ENCODE results near the gene AXIN1.
A peak's percentile ranks its signal among the peaks of the same experiment; 100 is the strongest.
"Not testable (repeated sequence)": the region's sequence is repeated elsewhere in the genome, so short reads cannot be mapped to it uniquely, and the experiment has no call there.

Gene AXIN1

DNA sequence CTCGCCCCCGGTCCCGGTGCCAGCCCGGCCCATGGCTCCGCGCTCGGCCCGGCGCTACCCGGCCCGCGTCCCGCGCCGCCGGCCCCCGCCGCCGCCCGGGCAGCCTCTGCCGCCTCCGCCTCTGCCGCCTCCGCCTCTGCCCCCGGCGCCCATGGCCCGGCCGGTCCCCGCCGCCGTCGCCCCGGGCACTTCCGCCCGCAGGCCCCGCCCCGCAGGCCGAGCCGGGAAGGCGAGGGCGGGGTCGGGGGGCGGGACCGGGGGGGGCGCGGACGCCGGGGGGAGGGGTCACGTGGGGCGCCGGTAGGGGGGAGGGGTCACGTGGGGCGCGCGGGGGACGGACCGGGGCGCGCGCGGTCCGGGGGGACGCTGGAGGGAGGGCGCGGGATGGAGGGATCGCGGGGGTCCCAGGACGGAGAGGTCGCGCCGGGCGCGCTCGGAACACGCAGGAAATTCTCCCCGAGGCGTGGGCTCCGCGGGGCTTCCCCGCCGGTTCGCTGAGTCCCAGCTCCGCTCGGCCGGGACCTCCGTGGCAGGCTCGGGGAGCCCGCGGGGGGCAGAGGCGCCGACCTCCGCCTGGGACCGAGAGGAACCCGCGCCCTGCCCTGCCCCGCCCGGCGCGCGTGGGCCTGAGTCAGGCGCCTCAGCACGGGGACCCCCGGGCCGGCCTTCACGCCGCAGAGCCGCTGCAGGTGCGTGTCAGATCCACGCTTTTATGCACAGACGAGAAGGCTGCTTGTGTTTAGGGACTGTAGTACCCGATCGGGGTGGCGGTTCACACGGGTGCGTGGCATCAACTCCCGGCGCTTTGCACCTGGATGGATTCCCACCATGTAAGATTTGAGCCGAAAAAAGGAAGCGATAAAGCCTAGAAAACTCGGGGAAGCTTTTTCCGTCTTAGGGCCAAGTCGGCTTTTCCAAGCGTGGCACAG lies 29.5 kb upstream of the AXIN1 start, which contains the start of gene PGAP6:
Gene PGAP6, minus strand, starts transcription at position 190 of the 929 bp plus-strand sequence. Its CDS starts 157 bp downstream, at position 33.
- DNase-seq, result peak; percentile 69

DNA sequence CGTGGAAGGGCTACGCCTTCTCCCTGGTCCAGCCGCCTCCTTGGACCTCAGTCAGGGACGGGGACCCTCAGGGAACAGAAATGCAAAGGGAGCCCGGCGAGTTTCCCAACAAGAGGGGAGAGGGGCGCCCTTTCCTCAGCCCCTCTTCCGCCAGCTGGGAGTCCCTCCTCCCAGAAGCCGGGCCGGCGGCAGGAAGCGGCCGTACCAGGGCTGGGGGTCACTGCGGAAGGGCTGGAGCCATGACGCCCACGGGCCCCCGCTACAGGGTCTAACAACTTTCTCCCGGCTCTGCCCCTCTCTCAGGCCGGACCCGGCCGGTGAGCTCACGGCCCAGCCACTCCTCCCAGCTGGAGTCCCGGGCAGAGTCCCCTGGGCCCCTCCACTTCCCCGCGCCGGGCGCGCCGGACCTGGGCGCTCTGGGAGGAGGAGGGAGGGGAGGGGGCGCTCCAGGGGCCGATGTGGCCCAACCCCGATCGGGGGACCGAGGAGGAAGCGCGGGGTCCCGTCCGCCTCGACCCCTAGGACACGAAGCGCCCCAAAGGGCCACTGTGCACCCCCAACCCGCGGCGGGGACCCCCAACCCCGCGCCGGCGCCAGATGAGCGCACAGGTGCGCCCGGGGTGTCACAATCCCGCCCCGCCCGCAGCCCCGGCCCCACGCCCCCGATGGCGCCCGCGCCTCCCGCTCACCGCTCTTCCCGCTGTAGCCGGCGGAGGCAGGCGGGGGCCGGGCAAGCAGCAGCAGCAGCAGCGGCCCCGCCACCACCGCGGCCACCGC lies 28.7 kb upstream of the AXIN1 start:
- DNase-seq, result peak; percentile 20

DNA sequence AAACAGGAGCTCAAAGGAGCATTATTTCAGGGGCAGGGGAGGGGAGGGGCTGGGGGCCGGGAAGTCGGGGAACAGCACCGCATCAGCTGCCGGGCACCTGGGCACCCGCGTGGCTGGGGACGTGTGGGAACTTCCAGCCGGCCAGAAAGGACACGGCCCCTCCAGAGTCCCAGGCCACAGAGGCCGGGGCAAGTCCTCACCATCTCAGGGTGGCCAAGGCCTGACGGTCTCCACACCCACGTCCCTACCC lies 28.2 kb upstream of the AXIN1 start:
- no peak for DNase-seq

DNA sequence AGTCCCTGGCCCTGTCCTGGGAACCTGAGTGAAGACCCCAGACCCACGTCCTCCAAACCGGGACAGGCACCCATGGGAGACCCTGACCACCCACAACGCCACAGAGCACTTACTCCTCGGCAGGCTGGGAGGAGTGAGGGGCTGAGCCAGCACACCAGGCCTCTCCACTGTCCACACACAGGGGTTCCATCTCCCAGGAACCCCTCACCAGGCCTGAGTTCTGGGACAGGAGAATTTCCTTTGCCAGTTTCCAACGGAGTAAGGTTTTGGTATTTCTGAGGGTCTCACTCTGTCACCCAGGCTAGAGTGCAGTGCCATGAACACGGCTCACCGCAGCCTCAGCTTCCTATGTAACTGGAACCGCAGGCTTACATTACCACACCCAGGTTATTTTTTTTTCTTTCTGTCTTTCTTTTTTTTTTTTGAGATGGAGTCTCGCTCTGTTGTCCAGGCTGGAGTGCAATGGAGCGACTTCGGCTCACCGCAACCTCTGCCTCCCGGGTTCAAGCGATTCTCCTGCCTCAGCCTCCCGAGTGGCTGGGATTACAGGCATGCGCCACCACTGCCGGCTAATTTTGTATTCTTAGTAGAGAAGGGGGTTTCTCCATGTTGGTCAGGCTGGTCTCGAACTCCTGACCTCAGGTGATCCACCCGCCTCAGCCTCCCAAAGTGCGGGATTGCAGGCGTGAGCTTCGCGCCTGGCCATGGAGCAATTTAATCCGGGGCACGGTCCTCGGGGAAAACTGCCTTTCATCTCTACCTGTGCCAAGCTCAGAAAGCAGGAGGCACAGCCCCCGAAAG lies 27.6 kb upstream of the AXIN1 start:
- DNase-seq, result no peak

DNA sequence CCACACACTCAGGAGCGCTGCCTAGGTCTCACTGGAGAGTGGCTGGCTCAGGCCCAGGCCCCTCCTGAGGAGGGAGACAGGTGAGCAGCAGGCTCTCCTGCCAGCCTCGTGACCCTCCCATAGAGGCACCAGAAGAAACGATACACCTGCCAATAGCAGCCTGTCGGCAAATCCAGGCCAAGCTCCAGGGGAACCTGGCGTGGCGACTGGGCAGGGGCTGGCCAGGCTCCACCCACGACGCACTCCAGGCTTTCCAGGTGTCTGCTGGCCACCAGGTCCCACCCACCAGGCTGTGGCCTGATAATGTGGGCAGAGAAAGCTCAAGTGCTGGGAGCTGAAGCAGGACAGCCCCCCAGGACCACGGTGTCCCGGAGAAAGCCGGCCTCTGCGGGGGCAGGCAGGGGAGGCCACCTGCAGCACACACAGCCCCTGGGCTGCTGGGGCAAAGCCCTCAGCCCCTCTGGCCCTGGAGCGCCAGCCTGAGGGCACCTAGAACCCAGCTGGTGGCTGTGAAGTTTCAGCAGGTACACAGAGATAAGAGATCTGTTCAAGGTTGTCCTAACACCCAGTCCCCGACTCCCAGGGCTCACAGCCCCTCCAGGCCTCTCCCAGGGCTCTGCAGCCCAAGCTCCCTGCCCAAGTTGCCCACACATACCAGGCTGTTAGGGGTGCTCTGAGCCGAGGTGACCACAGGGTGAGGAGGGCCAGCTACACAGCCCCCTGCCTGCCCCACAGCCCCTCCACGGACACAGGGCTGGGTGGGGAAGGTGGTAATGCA lies 26.8 kb upstream of the AXIN1 start:
- DNase-seq, result no peak

DNA sequence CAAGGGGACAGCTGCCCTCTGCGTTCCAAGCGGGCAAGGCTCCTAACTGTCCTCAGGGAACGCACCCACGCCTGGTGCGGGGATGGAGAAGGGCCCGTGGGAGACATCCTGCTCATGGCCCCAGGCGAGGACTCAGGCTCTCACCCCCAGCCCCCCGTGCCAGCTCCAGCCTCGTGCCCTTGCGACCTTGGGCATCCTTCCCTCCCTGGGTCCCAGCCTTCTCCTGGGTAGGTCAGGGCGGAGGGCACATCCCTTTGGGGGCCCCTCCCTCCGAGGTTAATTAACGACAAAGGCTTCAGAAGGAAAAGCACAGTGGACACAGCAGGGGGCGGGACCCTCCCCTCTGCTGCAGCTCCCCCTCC lies 26.3 kb upstream of the AXIN1 start:
- no peak for DNase-seq

DNA sequence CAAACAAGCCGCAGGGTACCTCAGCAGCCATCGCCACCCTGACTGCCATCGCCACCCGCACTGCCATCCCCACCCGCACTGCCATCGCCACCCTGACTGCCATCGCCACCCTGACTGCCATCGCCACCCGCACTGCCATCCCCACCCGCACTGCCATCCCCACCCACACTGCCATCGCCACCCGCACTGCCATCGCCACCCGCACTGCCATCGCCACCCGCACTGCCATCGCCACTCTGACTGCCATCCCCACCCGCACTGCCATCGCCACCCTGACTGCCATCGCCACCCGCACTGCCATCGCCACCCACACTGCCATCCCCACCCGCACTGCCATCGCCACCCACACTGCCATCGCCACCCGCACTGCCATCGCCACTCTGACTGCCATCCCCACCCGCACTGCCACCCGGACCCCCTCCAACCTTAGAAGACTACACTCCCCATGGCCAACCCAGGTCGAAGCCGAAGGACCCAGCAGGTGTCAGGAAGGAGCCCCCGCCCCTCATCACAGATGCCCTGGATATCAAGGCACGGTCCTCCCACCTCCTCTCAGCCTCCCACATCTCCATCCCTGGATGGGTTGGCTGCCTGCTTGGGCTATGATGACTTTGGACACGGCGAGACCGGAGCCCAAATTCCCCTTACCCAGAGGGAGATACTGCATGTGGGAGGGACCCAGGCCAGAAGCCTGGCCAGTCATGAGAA lies 25.7 kb upstream of the AXIN1 start:
- DNase-seq, result not testable (repeated sequence)

DNA sequence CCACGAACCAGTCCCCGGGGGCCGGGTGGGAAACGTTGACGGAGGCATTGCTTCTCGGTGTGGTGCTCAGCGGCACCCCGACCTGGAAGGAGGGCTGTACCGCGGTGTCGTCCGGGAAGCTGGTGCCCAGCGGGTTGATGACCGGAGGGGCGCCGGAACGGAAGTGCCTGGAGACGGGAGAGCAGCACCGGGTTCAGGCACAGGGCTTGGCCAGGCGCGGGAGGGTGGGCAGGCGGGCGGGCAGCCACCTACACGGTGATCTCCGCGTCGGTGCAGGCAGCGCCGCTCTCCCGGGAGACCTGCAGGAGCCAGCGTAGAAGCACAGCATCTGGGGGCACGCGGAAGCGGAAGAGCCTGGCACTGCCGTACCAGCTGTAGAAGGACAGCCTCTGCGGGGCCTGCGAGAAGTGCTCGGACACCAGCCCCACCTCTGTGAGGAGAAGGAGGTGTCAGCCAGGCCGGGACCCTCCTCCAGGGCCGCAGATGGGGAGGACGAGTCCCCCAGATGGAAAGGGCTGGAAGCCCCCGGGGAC lies 25.0 kb upstream of the AXIN1 start:
- DNase-seq, result no peak

DNA sequence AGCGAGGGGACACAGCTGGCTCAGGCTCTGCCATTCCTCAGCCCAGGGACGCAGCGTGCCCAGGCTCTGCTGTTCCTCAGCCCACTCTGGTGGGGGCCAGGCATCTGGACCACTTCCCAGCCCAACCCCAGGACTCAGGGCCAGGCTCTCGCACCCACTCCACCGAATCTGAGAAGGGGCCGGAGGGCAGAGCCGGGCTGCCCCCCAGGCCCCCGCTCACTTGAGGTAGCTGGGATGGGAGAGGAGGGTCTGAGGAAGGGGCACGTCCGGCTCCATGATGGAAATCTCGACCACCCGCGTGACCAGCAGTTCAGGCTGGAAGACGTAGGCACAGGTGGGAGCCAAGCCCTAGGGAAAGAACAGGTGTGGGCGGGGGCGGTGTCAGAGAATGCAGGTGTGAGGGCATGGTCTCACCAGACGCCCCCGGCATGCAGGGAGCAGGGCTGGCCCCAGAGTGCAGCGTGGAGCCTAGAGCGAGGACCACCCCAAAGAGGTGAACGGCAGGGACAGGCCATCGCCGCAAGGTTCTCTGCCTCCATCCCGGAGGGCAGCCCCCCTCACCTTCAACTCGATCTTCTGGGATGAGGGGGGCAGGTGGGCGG lies 24.4 kb upstream of the AXIN1 start:
- no peak for DNase-seq

DNA sequence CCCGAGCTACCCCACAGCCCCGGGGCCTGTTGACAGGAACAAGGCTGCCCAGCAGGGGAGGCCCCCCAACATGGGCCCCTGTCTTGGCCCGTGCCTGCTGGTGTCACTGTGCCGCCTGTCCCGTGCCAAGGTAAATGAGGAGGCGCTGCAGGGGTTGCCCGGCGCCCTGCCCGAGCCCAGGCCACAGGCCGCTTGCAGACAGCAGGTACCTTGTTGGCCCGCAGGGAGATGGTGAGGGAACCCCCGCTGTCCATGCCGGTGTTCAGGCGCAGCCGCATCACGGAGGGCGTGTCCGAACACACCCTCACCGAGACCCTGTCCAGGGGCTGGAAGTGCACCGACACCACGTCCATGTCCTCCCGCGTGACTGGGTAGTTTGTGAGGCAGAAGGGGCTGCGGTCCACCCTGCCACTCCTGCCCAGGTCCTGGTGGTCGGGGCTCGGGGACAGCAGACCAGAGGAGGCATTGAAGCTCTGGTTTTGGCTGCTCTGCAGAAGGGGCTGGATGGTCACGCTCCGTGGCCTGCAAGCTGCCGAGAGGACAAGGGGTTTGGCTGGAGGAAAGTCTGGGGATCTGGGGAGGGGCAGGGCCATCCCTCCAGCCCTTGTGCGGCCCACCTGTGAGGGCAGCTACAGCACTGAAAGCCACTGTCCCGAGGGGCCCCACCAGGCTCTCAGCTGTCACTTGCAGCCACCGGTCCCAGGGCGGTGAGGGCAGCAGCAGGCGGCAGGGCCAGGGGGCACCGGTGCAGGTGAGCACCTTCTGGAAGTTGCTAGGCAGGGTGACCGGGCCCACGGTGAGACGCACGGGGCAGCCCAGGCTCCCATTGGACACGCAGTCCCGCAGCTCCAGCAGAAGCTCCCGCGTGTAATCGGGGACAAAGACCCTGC lies 23.6 kb upstream of the AXIN1 start:
- no peak for DNase-seq

DNA sequence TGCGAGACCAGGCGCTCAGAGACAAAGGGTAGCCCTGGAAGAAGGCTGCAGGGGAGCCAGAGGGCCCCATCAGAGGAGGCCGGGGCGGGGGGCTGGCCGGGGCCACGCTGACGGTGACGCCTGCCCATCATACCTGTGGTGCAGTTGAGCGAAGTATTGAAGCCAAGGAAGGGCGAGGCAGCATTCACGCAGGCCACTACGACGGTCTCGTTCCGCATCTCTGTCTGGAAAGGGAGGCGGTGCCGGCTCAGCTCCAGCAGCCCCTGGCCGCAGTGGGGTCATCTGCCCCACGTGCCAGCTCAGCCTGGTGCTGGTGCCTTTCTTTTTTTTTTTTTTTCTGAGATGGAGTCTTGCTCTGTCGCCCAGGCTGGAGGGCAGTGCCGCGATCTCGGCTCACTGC lies 22.7 kb upstream of the AXIN1 start:
- DNase-seq, result no peak

DNA sequence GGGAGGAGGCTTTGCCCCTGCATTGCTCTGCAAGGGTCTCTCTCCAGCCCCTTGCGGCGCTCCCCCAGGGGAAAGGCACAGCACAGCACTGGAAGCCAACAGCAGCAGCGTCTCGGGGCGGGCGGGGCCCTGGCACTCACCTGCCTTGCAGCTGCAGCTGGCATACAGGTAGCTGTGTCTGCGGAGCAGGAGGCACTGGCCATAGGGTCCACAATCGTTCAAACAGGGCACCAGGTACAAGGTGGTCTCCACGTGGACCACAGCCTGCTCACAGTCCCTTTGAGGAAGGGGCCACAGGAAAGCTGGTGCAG lies 22.0 kb upstream of the AXIN1 start:
- no peak for DNase-seq

DNA sequence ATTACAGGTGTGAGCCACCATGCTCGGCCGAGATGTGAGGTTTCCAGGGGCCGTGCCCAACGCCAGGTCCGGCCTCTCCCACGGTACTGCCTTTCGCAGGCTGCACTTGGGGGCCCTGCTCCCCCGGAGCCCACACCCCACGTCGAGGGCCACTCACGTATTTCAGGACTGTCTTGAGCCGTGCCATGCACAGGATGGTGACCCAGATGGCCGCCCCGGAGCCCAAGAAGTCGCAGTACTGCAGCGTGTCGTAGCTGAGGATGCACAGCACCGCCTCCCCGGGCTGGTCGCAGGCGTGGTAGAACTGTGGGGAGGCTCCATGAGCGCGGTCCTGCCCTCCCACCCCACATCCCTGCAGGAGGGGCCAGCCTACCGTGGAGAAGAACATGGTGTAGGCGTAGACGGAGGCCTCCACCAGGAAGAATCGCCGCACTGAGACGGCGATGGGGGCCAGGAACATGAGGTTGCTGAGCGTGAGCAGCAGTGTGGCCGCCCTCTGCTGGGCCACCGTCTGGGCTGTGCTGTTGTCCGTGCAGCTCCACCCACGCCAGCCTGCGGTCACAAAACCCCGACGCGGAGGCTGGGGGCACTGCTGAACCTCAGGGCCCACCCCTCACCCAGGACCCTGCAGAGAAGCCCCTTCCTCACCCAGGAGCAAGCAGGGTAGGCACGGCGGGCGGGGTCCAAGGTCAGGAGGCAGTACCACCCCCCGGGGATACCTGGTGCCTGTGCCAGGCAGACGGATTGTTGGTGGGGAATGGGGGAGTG lies 21.5 kb upstream of the AXIN1 start:
- no peak for DNase-seq

DNA sequence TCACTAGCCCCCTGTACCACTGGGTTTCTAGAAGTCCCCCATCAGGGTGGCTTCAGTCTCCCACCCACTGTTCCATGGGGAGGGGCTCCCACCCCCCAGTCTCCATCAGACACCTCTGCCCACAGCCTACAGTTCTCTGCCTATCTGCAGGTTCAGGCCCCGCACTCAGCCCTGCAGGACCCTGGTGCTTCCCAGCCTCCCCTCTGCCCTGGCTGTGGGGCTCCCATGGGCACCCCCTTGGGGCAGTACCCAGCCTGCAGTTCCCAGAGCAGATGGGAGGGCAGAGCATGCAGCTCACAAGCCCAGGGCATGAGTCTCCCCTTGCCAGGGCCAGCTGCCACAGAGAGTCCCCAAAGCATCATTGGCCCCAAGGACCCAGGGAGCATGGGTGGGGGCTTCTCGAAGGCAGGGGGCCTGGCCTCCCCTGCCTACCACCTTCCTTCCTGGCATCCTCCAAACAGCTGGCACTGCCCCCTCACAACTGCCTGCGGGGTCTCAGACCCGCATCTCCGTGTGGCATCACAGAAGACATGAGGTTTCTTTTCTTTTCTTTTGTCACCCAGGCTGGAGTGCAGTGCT lies 20.6 kb upstream of the AXIN1 start:
- no peak for DNase-seq

DNA sequence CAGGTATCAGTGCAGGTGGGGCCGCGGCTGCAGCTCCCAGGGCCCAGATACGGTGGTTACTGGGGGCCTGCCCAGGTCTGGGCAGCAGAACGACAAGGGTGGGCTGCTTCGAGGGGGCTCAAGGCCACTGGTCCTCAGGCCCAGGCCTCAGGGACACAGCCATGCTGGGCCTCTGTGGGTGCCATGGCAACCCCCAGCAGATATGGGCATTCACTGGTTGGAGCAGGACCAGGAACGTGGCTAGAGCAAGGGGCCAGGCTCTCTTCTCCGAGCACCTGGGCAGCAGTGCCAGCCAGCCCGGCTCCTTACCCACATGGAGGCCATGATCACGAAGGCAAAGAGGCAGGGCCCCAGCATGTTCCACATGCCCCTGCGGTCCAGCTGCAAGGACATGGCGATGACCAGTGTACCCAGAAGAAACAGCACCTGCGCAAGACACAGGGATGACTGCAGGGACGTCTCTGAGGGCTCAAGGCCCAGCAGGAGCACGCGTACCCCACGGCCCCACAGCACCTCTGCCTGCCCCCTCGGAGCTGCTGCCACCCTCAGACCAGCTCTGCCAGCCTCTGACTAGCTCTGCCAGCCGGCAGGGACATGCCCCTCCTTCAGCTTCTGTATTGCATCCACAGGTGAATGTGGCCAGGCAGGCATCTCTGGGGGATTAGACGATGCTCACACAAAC lies 19.9 kb upstream of the AXIN1 start:
- DNase-seq, result no peak

DNA sequence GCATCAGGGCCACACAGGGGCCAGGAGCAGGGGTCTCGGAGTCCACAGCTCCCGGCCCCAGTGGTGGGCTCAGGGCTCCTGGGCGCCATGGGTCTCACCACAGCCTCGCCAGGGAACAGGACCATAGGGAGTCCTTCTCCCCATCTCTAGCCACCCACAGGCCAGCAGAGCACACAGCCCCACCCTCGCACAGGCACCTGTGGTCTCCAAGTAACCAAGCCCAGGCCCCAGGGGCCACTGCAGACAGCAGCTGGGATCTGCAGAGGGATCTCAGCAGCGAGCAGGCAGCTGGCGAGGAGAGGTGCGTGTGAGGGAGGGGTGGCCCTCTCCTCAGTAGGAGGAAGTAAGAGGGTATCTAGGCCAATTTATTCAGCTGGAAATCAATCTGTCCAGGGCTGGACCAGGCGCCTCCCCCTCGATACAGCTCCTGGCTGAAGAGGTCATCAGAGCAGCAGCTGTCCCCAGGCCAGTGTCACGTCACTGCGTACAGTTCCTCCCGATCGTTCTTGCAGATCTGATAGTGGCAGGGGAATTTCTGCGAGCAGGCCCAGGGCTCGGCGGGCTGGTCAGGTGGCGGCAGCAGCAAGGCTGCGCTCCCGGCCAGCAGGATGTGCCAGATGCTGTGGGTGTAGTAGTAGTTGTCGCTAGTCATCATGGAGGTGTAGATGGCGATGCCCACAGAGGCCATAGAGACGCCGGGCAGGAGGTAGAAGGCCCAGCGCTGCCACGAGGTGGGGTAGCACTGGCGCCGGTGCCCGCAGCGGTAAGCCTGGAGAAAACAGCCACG lies 19.2 kb upstream of the AXIN1 start:
- DNase-seq, result no peak

DNA sequence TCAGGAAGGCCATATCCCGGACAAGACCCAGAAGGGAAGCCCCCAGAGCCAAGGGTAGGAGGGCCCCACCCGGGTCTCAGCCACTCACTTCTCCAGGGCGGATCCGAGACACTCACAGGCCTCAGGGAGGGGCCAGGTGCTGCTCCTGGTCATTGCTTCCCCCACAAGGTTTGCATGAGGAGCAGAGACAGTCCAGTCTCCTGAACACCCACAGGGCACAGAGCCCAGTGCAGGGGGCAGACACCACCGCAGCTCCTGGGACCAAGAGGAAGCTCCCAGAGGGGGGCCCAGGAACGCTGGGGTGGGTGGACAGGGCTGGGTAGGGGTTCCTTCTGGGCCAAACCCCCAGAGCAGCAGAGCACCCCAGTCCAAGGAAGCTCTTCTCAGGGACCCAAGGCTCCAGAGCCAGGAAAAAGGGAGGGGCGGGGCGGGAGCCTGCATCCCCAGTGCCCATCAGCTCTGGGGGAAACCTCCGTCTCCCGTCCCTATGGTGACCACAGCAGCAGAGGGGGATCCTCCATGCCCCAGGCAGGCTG lies 18.5 kb upstream of the AXIN1 start:
- DNase-seq, result no peak

DNA sequence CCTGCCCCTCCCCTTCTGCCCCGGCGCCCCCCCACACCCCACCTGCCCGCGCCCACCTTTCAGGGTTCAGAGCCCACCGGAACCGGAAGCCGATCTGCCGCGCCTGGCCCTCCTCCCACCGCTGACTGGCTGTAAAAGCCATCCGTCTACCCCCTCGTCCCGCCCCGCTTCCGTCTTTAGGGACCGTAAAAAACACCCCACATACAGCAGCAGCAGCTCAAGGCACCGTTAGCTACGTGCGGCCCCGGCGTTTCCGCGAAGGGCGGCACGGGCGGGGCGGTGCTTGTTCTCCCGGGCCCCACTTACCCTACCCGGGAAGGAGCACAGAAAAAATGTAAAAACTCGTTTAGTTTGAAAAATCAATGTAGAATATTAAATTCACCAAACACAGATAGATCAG lies 17.9 kb upstream of the AXIN1 start, which contains the start of gene MRPL28:
Gene MRPL28, minus strand, starts transcription at position 96 of the 400 bp plus-strand sequence. CDS start 320 bp downstream, outside the sequence.
- DNase-seq, result peak; percentile 97

Data from OCI-M1 (cell line).